Activated B cell treated with CpG ODN at 0.5 μM for 24 hours (primary cell): ENCODE measurements around the gene NBEAL2. TPM values are rescaled to one million over a fixed set of nuclear protein-coding genes. Genes with fewer than 3 reads are reported as not detected.

ENCODE experiments used
- ATAC-seq: fragments of 200-7000 bp; cut with Tn5 transposase; one replicate; pipeline ENCODE4 v1.10.0; 2021; ENCODE audit warnings: low read depth, mild to moderate bottlenecking, moderate library complexity
- CTCF ChIA-PET: fragments of 350-600 bp; sonication (Branson Sonifier 250); formaldehyde crosslinking; loops from one replicate; lab custom pipeline; 2021; ENCODE audit warnings: antibody characterized with exemption; lab: Charles Lee
- POLR2A ChIA-PET: fragments of 350-600 bp; sonication (Branson Sonifier 250); formaldehyde crosslinking; loops from one replicate; lab custom pipeline; 2021; ENCODE audit warnings: antibody characterized with exemption; lab: Charles Lee
- DNase-seq: peaks from one replicate; pipeline ENCODE4 v3.0.0; 2022
- H3K27ac Mint-ChIP-seq: one replicate; pipeline ENCODE4 v1.8.0; 2020; ENCODE audit warnings: mixed read lengths
- H3K27me3 Mint-ChIP-seq: one replicate; pipeline ENCODE4 v1.8.0; 2021; ENCODE audit warnings: mixed read lengths
- H3K36me3 Mint-ChIP-seq: one replicate; pipeline ENCODE4 v1.8.0; 2021; ENCODE audit warnings: low read depth, mixed read lengths
- H3K4me1 Mint-ChIP-seq: one replicate; pipeline ENCODE4 v1.8.0; 2021; ENCODE audit warnings: mixed read lengths
- H3K4me3 Mint-ChIP-seq: one replicate; pipeline ENCODE4 v1.8.0; 2020; ENCODE audit warnings: mild to moderate bottlenecking, mixed read lengths
- H3K9me3 Mint-ChIP-seq: one replicate; pipeline ENCODE4 v1.8.0; 2020; ENCODE audit warnings: mixed read lengths
- CTCF ChIP-seq: fragments of 200-600 bp; IDR thresholded peaks from one replicate; pipeline ENCODE4 v1.8.0; 2022; ENCODE audit warnings: antibody characterized with exemption, mild to moderate bottlenecking
- intact Hi-C: fragments of 100-400 bp; cut with micrococcal nuclease; formaldehyde crosslinking; loops from one replicate; pipeline ENCODE4 v1.15.1; 2024
- total RNA-seq: library from RNA; stranded (reverse); gene quantifications from 2 replicates; pipeline ENCODE4 v1.2.3, GENCODE V29; 2022

The NBEAL2 gene
- total RNA-seq, 1 donor from 2014 or later: 98.6 TPM

GRCh38 chr3:46947546-46947901 is 31.9 kb upstream of the NBEAL2 start:
- CTCF ChIA-PET: interaction anchor here (0.9 to 1.3 kb wide), 2 partner anchors 12 to 28 kb away, joined by 3 read pairs; no protein-coding TSS in a partner anchor
- Mint-ChIP-seq H3K4me3 (peak overlapping the region; percentile 41), H3K27me3 (no peaks in the 10 kb centered on the region), H3K9me3 (no peaks in the 10 kb centered on the region), H3K36me3 (peaks cover 54% of the 10 kb centered on the region), H3K27ac (peak overlapping the region; percentile 78), H3K4me1 (peaks cover 90% of the 10 kb centered on the region)
- DNase-seq (no peak), ATAC-seq (no peak)
- TF ChIP-seq CTCF: no peak
- POLR2A ChIA-PET: interaction anchor here (0.7 to 1.7 kb wide), 4 partner anchors 11 to 20 kb away, joined by 3 to 10 read pairs (median 6); no protein-coding TSS in a partner anchor
- intact Hi-C loops: no loop called here

GRCh38 chr3:46947981-46948791 is 31.3 kb upstream of the NBEAL2 start:
- peaks cover 49% of the 10 kb centered on the region for H3K36me3 Mint-ChIP-seq
- peaks cover 90% of the 10 kb centered on the region for H3K4me1 Mint-ChIP-seq
- no peak for TF ChIP-seq CTCF
- H3K27ac Mint-ChIP-seq: peak overlapping the region; percentile 66
- CTCF ChIA-PET: interaction anchor here (0.9 to 1.3 kb wide), 3 partner anchors 13 to 53 kb away, joined by 3 read pairs; no protein-coding TSS in a partner anchor
- DNase-seq: no peak
- no peak for ATAC-seq
- POLR2A ChIA-PET: interaction anchor here (1.0 to 2.4 kb wide), 3 partner anchors 12 to 31 kb away, joined by 4 to 12 read pairs (median 4); partner anchors contain the start of gene NBEAL2
- H3K27me3 Mint-ChIP-seq: no peaks in the 10 kb centered on the region
- intact Hi-C loops: no loop called here
- peak overlapping the region; percentile 11 for H3K4me3 Mint-ChIP-seq
- no peaks in the 10 kb centered on the region for H3K9me3 Mint-ChIP-seq

GRCh38 chr3:46948830-46949671 is 30.4 kb upstream of the NBEAL2 start:
- no peaks in the 10 kb centered on the region for H3K9me3 Mint-ChIP-seq
- peak overlapping the region; percentile 64 for H3K27ac Mint-ChIP-seq
- TF ChIP-seq CTCF: no peak
- ATAC-seq (no peak), DNase-seq (no peak)
- POLR2A ChIA-PET: interaction anchor here (1.0 to 2.4 kb wide), 2 partner anchors 19 to 30 kb away, joined by 4 to 12 read pairs; partner anchors contain the start of gene NBEAL2
- H3K4me3 Mint-ChIP-seq: peak overlapping the region; percentile 11
- CTCF ChIA-PET: interaction anchor here (1.2 kb wide), 1 partner anchor 54 kb away, joined by 3 read pairs; no protein-coding TSS in a partner anchor
- peaks cover 44% of the 10 kb centered on the region for H3K36me3 Mint-ChIP-seq
- peaks cover 90% of the 10 kb centered on the region for H3K4me1 Mint-ChIP-seq
- intact Hi-C loops: no loop called here
- no peaks in the 10 kb centered on the region for H3K27me3 Mint-ChIP-seq

GRCh38 chr3:46950177-46950576 is 29.3 kb upstream of the NBEAL2 start:
- no peak for TF ChIP-seq CTCF
- Mint-ChIP-seq H3K9me3 (no peaks in the 10 kb centered on the region), H3K27me3 (no peaks in the 10 kb centered on the region), H3K4me1 (peaks cover 90% of the 10 kb centered on the region), H3K27ac (no peak overlapping the region), H3K4me3 (peak overlapping the region; percentile 12), H3K36me3 (peaks cover 35% of the 10 kb centered on the region)
- intact Hi-C loops: no loop called here
- DNase-seq: no peak
- POLR2A ChIA-PET: interaction anchor here (0.5 to 2.4 kb wide), 3 partner anchors 20 to 28 kb away, joined by 3 to 12 read pairs (median 8); no protein-coding TSS in a partner anchor
- ATAC-seq: no peak
- CTCF ChIA-PET: no interaction called here
